ENCODE results near the gene FOSL2.

FOSL2 gene

GRCh38 chr2:28445448-28446258 lies 53.0 kb downstream of the FOSL2 start:
- no peaks in the 10 kb centered on the region for H3K4me1 ChIP-seq (ENCODE audit: insufficient read depth, low read length)
- H3K4me3 ChIP-seq (ENCODE audit: low read length), result no peak overlapping the region
- no peak overlapping the region for H2AFZ ChIP-seq (ENCODE audit: low read depth, low read length)
- H3K27me3 ChIP-seq (ENCODE audit: insufficient read depth, low read length), result no peaks in the 10 kb centered on the region
- no peaks in the 10 kb centered on the region for H3K9me3 ChIP-seq (ENCODE audit: low read length)
- H3K36me3 ChIP-seq (ENCODE audit: insufficient read depth, low read length), result no peaks in the 10 kb centered on the region

GRCh38 chr2:28446531-28446930 lies 53.9 kb downstream of the FOSL2 start:
- no peak overlapping the region for H3K4me3 ChIP-seq (ENCODE audit: low read length)
- H3K4me1 ChIP-seq (ENCODE audit: insufficient read depth, low read length), result no peaks in the 10 kb centered on the region
- no peak overlapping the region for H2AFZ ChIP-seq (ENCODE audit: low read depth, low read length)
- no peaks in the 10 kb centered on the region for H3K27me3 ChIP-seq (ENCODE audit: insufficient read depth, low read length)
- no peaks in the 10 kb centered on the region for H3K36me3 ChIP-seq (ENCODE audit: insufficient read depth, low read length)
- no peaks in the 10 kb centered on the region for H3K9me3 ChIP-seq (ENCODE audit: low read length)

GRCh38 chr2:28447086-28447485 lies 54.4 kb downstream of the FOSL2 start:
- H2AFZ ChIP-seq (ENCODE audit: low read depth, low read length), result no peak overlapping the region
- no peaks in the 10 kb centered on the region for H3K27me3 ChIP-seq (ENCODE audit: insufficient read depth, low read length)
- H3K9me3 ChIP-seq (ENCODE audit: low read length), result no peaks in the 10 kb centered on the region
- no peaks in the 10 kb centered on the region for H3K4me1 ChIP-seq (ENCODE audit: insufficient read depth, low read length)
- H3K36me3 ChIP-seq (ENCODE audit: insufficient read depth, low read length), result no peaks in the 10 kb centered on the region
- H3K4me3 ChIP-seq (ENCODE audit: low read length), result no peak overlapping the region

GRCh38 chr2:28447943-28448792 lies 55.5 kb downstream of the FOSL2 start:
- Histone ChIP-seq H3K4me1 (ENCODE audit: insufficient read depth, low read length) (no peaks in the 10 kb centered on the region), H3K27me3 (ENCODE audit: insufficient read depth, low read length) (no peaks in the 10 kb centered on the region), H3K36me3 (ENCODE audit: insufficient read depth, low read length) (no peaks in the 10 kb centered on the region), H3K4me3 (ENCODE audit: low read length) (no peak overlapping the region), H3K9me3 (ENCODE audit: low read length) (no peaks in the 10 kb centered on the region), H2AFZ (ENCODE audit: low read depth, low read length) (no peak overlapping the region)

GRCh38 chr2:28448793-28449100 lies 56.1 kb downstream of the FOSL2 start:
- H3K27me3 ChIP-seq (ENCODE audit: insufficient read depth, low read length), result no peaks in the 10 kb centered on the region
- no peak overlapping the region for H3K4me3 ChIP-seq (ENCODE audit: low read length)
- H2AFZ ChIP-seq (ENCODE audit: low read depth, low read length), result no peak overlapping the region
- no peaks in the 10 kb centered on the region for H3K4me1 ChIP-seq (ENCODE audit: insufficient read depth, low read length)
- no peaks in the 10 kb centered on the region for H3K36me3 ChIP-seq (ENCODE audit: insufficient read depth, low read length)
- H3K9me3 ChIP-seq (ENCODE audit: low read length), result no peaks in the 10 kb centered on the region

- Histone ChIP-seq H3K9me3 (ENCODE audit: low read length) (no peaks in the 10 kb centered on the region), H3K27me3 (ENCODE audit: insufficient read depth, low read length) (no peaks in the 10 kb centered on the region), H3K4me1 (ENCODE audit: insufficient read depth, low read length) (no peaks in the 10 kb centered on the region), H3K4me3 (ENCODE audit: low read length) (no peak overlapping the region), H3K36me3 (ENCODE audit: insufficient read depth, low read length) (no peaks in the 10 kb centered on the region), H2AFZ (ENCODE audit: low read depth, low read length) (no peak overlapping the region)
These were observed 56.4 kb downstream of the FOSL2 start for GRCh38 chr2:28449126-28449487.

- Histone ChIP-seq H3K4me3 (ENCODE audit: low read length) (no peak overlapping the region), H3K4me1 (ENCODE audit: insufficient read depth, low read length) (no peaks in the 10 kb centered on the region), H3K27me3 (ENCODE audit: insufficient read depth, low read length) (no peaks in the 10 kb centered on the region), H3K36me3 (ENCODE audit: insufficient read depth, low read length) (no peaks in the 10 kb centered on the region), H3K9me3 (ENCODE audit: low read length) (no peaks in the 10 kb centered on the region), H2AFZ (ENCODE audit: low read depth, low read length) (no peak overlapping the region)
These were observed 57.1 kb downstream of the FOSL2 start for GRCh38 chr2:28449488-28450395.

- no peaks in the 10 kb centered on the region for H3K27me3 ChIP-seq (ENCODE audit: insufficient read depth, low read length)
- no peaks in the 10 kb centered on the region for H3K9me3 ChIP-seq (ENCODE audit: low read length)
These were observed 58.4 kb downstream of the FOSL2 start for GRCh38 chr2:28450901-28451565.

GRCh38 chr2:28451793-28452533 lies 59.3 kb downstream of the FOSL2 start:
- Histone ChIP-seq H3K4me1 (ENCODE audit: insufficient read depth, low read length) (no peaks in the 10 kb centered on the region), H2AFZ (ENCODE audit: low read depth, low read length) (no peak overlapping the region), H3K9me3 (ENCODE audit: low read length) (no peaks in the 10 kb centered on the region), H3K27me3 (ENCODE audit: insufficient read depth, low read length) (no peaks in the 10 kb centered on the region), H3K4me3 (ENCODE audit: low read length) (no peak overlapping the region), H3K36me3 (ENCODE audit: insufficient read depth, low read length) (no peaks in the 10 kb centered on the region)

More at GRCh38 chr2:28450901-28451565, 58.4 kb downstream of the FOSL2 start:
- Histone ChIP-seq H3K36me3 (ENCODE audit: insufficient read depth, low read length) (no peaks in the 10 kb centered on the region), H3K4me3 (ENCODE audit: low read length) (no peak overlapping the region), H2AFZ (ENCODE audit: low read depth, low read length) (no peak overlapping the region), H3K4me1 (ENCODE audit: insufficient read depth, low read length) (no peaks in the 10 kb centered on the region)

- H2AFZ ChIP-seq (ENCODE audit: low read depth, low read length), result no peak overlapping the region
- no peaks in the 10 kb centered on the region for H3K9me3 ChIP-seq (ENCODE audit: low read length)
- H3K27me3 ChIP-seq (ENCODE audit: insufficient read depth, low read length), result no peaks in the 10 kb centered on the region
- H3K36me3 ChIP-seq (ENCODE audit: insufficient read depth, low read length), result no peaks in the 10 kb centered on the region
- H3K4me3 ChIP-seq (ENCODE audit: low read length), result no peak overlapping the region
- H3K4me1 ChIP-seq (ENCODE audit: insufficient read depth, low read length), result no peaks in the 10 kb centered on the region
These were observed 60.0 kb downstream of the FOSL2 start for GRCh38 chr2:28452534-28453081.

GRCh38 chr2:28453396-28453795 lies 60.7 kb downstream of the FOSL2 start:
- no peaks in the 10 kb centered on the region for H3K4me1 ChIP-seq (ENCODE audit: insufficient read depth, low read length)
- no peak overlapping the region for H2AFZ ChIP-seq (ENCODE audit: low read depth, low read length)
- no peaks in the 10 kb centered on the region for H3K9me3 ChIP-seq (ENCODE audit: low read length)
- H3K27me3 ChIP-seq (ENCODE audit: insufficient read depth, low read length), result no peaks in the 10 kb centered on the region
- H3K4me3 ChIP-seq (ENCODE audit: low read length), result no peak overlapping the region
- no peaks in the 10 kb centered on the region for H3K36me3 ChIP-seq (ENCODE audit: insufficient read depth, low read length)
